B cell (primary cell): ENCODE data around the gene FOXL1. TPM values are rescaled to one million over a fixed set of nuclear protein-coding genes. Genes with fewer than 3 reads are reported as not detected.

ENCODE experiments used
- ATAC-seq: fragments of 200-7000 bp; cut with Tn5 transposase; one replicate; pipeline ENCODE4 v1.10.0; 2021; ENCODE audit warnings: low read depth, mild to moderate bottlenecking, moderate number of reproducible peaks, moderate library complexity
- CTCF ChIA-PET: fragments of 350-600 bp; sonication (Branson Sonifier 250); formaldehyde crosslinking; loops from one replicate; lab custom pipeline; 2021; ENCODE audit warnings: antibody characterized with exemption, inconsistent platforms; lab: Charles Lee
- POLR2A ChIA-PET: fragments of 350-600 bp; sonication (Branson Sonifier 250); formaldehyde crosslinking; loops from one replicate; lab custom pipeline; 2021; ENCODE audit warnings: antibody characterized with exemption; lab: Charles Lee
- DNase-seq: peaks from one replicate; pipeline ENCODE4 v3.0.0; 2013
- H2AFZ ChIP-seq: 2 replicates; pipeline ENCODE4 v1.6.1; 2012; ENCODE audit warnings: mild to moderate bottlenecking, low read depth, low read length; ENCODE audit not compliant: insufficient read depth, poor library complexity, severe bottlenecking
- H3K27ac ChIP-seq, 2 donors: 1 replicate in 1 of 2; 2 replicates in 1 of 2; pipeline ENCODE4 v1.5.1; 2012 to 2013; ENCODE audit warnings: low read length in 2 of 2, mild to moderate bottlenecking in 2 of 2, moderate library complexity in 1 of 2
- H3K27me3 ChIP-seq, 4 experiments: fragments of 200-600 bp in 1 of 4; sonication (generic) in 1 of 4; replicated peaks in 1 of 4; 1 replicate in 2 of 4; 2 replicates in 2 of 4; pipeline versions ENCODE4 v1.6.1 to v1.7.0; 2013 to 2016; ENCODE audit warnings: low read length in 3 of 4, mild to moderate bottlenecking in 2 of 4, mixed read lengths in 1 of 4, moderate library complexity in 1 of 4; ENCODE audit not compliant: insufficient read depth in 4 of 4, control insufficient read depth in 3 of 4; ENCODE audit errors: control extremely low read depth in 1 of 4
- H3K36me3 ChIP-seq, 2 experiments: replicated peaks in 1 of 2; 1 replicate in 1 of 2; 2 replicates in 1 of 2; pipeline versions ENCODE4 v1.6.1 to v1.7.1; 2013; ENCODE audit warnings: low read length in 1 of 2; ENCODE audit not compliant: insufficient read depth in 2 of 2, control insufficient read depth in 1 of 2; ENCODE audit errors: control extremely low read depth in 1 of 2, extremely low read depth in 1 of 2
- H3K4me1 ChIP-seq, 2 donors: fragments of 200-600 bp in 1 of 2; sonication (generic) in 1 of 2; 1 replicate in 1 of 2; 2 replicates in 1 of 2; pipeline versions ENCODE4 v1.5.1 to v1.6.1; 2013 to 2017; ENCODE audit warnings: low read length in 2 of 2; ENCODE audit not compliant: control insufficient read depth in 2 of 2, insufficient read depth in 2 of 2
- H3K4me2 ChIP-seq: replicated peaks from 2 replicates; pipeline ENCODE3; 2012; ENCODE audit warnings: mild to moderate bottlenecking, low read depth, low read length; ENCODE audit not compliant: poor library complexity, severe bottlenecking
- H3K4me3 ChIP-seq, 5 experiments: fragments of 200-600 bp in 1 of 5; sonication (generic) in 1 of 5; 1 replicate in 3 of 5; 2 replicates in 2 of 5; pipeline versions ENCODE4 v1.5.1 to v1.7.0; 2011 to 2016; ENCODE audit warnings: low read length in 4 of 5, mild to moderate bottlenecking in 4 of 5, low read depth in 2 of 5, control low read depth in 1 of 5, moderate library complexity in 1 of 5; ENCODE audit not compliant: insufficient read depth in 1 of 5; ENCODE audit errors: control extremely low read depth in 1 of 5, extremely low read depth in 1 of 5
- H3K79me2 ChIP-seq: fragments of 200-600 bp; sonication (generic); one replicate; pipeline ENCODE4 v1.6.0; 2016; ENCODE audit warnings: low read length; ENCODE audit not compliant: control insufficient read depth, insufficient read depth
- H3K9ac ChIP-seq: fragments of 200-600 bp; sonication (generic); 2 replicates; pipeline ENCODE4 v1.6.1; 2017; ENCODE audit warnings: mild to moderate bottlenecking, low read length, moderate library complexity
- H3K9me3 ChIP-seq, 3 donors: one replicate each; pipeline versions ENCODE4 v1.6.1 to v1.7.1; 2013; ENCODE audit warnings: low read length in 2 of 3; ENCODE audit not compliant: control insufficient read depth in 2 of 3, insufficient read depth in 1 of 3; ENCODE audit errors: control extremely low read depth in 1 of 3
- H4K20me1 ChIP-seq: 2 replicates; pipeline ENCODE4 v1.6.0; 2012; ENCODE audit warnings: mild to moderate bottlenecking, low read length; ENCODE audit not compliant: insufficient read depth, control insufficient read depth, poor library complexity, severe bottlenecking
- H3K27ac Mint-ChIP-seq: one replicate; pipeline ENCODE4 v1.8.0; 2021; ENCODE audit warnings: mixed read lengths
- H3K27me3 Mint-ChIP-seq: one replicate; pipeline ENCODE4 v1.8.0; 2021; ENCODE audit warnings: mixed read lengths
- H3K4me1 Mint-ChIP-seq: one replicate; pipeline ENCODE4 v1.8.0; 2021; ENCODE audit warnings: mixed read lengths
- H3K4me3 Mint-ChIP-seq: one replicate; pipeline ENCODE4 v1.8.0; 2021; ENCODE audit warnings: mixed read lengths
- H3K9me3 Mint-ChIP-seq: one replicate; pipeline ENCODE4 v1.8.0; 2022; ENCODE audit warnings: mixed read lengths; ENCODE audit not compliant: insufficient read depth
- CTCF ChIP-seq: fragments of 200-600 bp; IDR thresholded peaks from one replicate; pipeline ENCODE4 v1.8.0; 2022; ENCODE audit warnings: antibody characterized with exemption, mild to moderate bottlenecking
- EZH2 ChIP-seq: IDR thresholded peaks from 2 replicates; pipeline ENCODE4 v1.6.1; 2012; ENCODE audit warnings: borderline replicate concordance, low read depth, mild to moderate bottlenecking, moderate library complexity, low read length; ENCODE audit not compliant: insufficient read depth, poor library complexity, severe bottlenecking
- WGBS: methylation state at CpG from one replicate; pipeline ENCODE4 v1.1.5; 2013; ENCODE audit warnings: missing lambda C conversion rate; ENCODE audit not compliant: insufficient coverage; 5-methylcytosine and 5-hydroxymethylcytosine counted together
- intact Hi-C: fragments of 100-400 bp; cut with micrococcal nuclease; formaldehyde crosslinking; loops from one replicate; pipeline ENCODE4 v1.10.0; 2022
- polyA plus RNA-seq: library from polyadenylated mRNA; depleted of rRNA; stranded (reverse); fragments of >200 nt; gene quantifications from 2 replicates; pipeline ENCODE4 v1.2.3, GENCODE V29; 2012
- total RNA-seq, 2 donors: library from RNA; stranded (reverse); fragments of 120-200 nt in 1 of 2; gene quantifications; 1 replicate in 1 of 2; 2 replicates in 1 of 2; pipeline versions ENCODE4 v1.2.3 to v1.2.4, GENCODE V29; 2013 to 2022

FOXL1 gene
- total and polyA plus RNA-seq, 2 donors (not counting 1 experiment from before 2014, with no cell fraction given): not detected

GRCh38 chr16:86573215-86573614, 5.1 kb upstream of the FOXL1 start:
- TF ChIP-seq CTCF: no peak
- no peak for TF ChIP-seq EZH2
- no peak overlapping the region for H2AFZ ChIP-seq
- H3K27me3 Mint-ChIP-seq: peaks cover 71% of the 10 kb centered on the region
- H3K4me1 ChIP-seq: peaks cover 14 to 17% of the 10 kb centered on the region in 2 donors
- no peaks in the 10 kb centered on the region for H3K79me2 ChIP-seq
- no peak overlapping the region for H3K27ac ChIP-seq
- no peak for ATAC-seq
- WGBS: 89% methylated on average over 7 of the region's 8 CpGs
- peaks cover 17% of the 10 kb centered on the region for H3K4me1 Mint-ChIP-seq
- peaks cover 0 to 4% (median 0%) of the 10 kb centered on the region in 3 donors for H3K9me3 ChIP-seq
- ChIA-PET POLR2A (no interaction called here), CTCF (no interaction called here)
- intact Hi-C loops: no loop called here
- no peak overlapping the region for H3K27ac Mint-ChIP-seq
- peaks cover 0 to 67% (median 38%) of the 10 kb centered on the region in 4 experiments for H3K27me3 ChIP-seq
- H3K9ac ChIP-seq: no peak overlapping the region
- DNase-seq: no peak
- H3K9me3 Mint-ChIP-seq: no peaks in the 10 kb centered on the region
- H3K4me3 ChIP-seq: no peak overlapping the region
- H4K20me1 ChIP-seq: no peaks in the 10 kb centered on the region
- H3K4me3 Mint-ChIP-seq: no peak overlapping the region
- H3K4me2 ChIP-seq: no peak overlapping the region
- H3K36me3 ChIP-seq: no peaks in the 10 kb centered on the region

GRCh38 chr16:86573646-86574508, 4.5 kb upstream of the FOXL1 start:
- DNase-seq: no peak
- Mint-ChIP-seq H3K9me3 (no peaks in the 10 kb centered on the region), H3K27ac (no peak overlapping the region), H3K27me3 (peaks cover 71% of the 10 kb centered on the region), H3K4me1 (peaks cover 16% of the 10 kb centered on the region), H3K4me3 (no peak overlapping the region)
- intact Hi-C loops: no loop called here
- H3K27ac ChIP-seq: no peak overlapping the region
- TF ChIP-seq EZH2: no peak
- TF ChIP-seq CTCF: no peak
- no peaks in the 10 kb centered on the region for H3K36me3 ChIP-seq
- H3K27me3 ChIP-seq: peaks cover 0 to 69% (median 39%) of the 10 kb centered on the region in 4 experiments
- H3K9ac ChIP-seq: no peak overlapping the region
- H4K20me1 ChIP-seq: no peaks in the 10 kb centered on the region
- H3K4me2 ChIP-seq: no peak overlapping the region
- no peak overlapping the region for H3K4me3 ChIP-seq
- ATAC-seq: no peak
- CTCF ChIA-PET: no interaction called here
- no peaks in the 10 kb centered on the region for H3K79me2 ChIP-seq
- 73% methylated on average over 10 of the region's 13 CpGs for WGBS
- H3K4me1 ChIP-seq: peaks cover 14 to 15% of the 10 kb centered on the region in 2 donors
- H2AFZ ChIP-seq: no peak overlapping the region
- peaks cover 0 to 4% (median 0%) of the 10 kb centered on the region in 3 donors for H3K9me3 ChIP-seq
- POLR2A ChIA-PET: no interaction called here
